Neuron (in vitro differentiated cells): Measurements from ENCODE around the gene ATP6V1E1.

Experiments
- H2AFZ ChIP-seq: one replicate; pipeline ENCODE4 v1.6.1; 2013; ENCODE audit warnings: low read depth, mild to moderate bottlenecking, inconsistent platforms, low read length, moderate library complexity
- H3K27me3 ChIP-seq: one replicate; pipeline ENCODE4 v1.6.1; 2013; ENCODE audit warnings: low read length; ENCODE audit not compliant: insufficient read depth
- H3K36me3 ChIP-seq: one replicate; pipeline ENCODE4 v1.6.1; 2013; ENCODE audit warnings: low read length; ENCODE audit not compliant: insufficient read depth
- H3K4me1 ChIP-seq: one replicate; pipeline ENCODE4 v1.6.1; 2013; ENCODE audit warnings: low read length; ENCODE audit not compliant: insufficient read depth
- H3K4me3 ChIP-seq: 2 replicates; pipeline ENCODE4 v1.5.1; 2013; ENCODE audit warnings: mild to moderate bottlenecking, low read length, moderate library complexity
- H3K9me3 ChIP-seq: one replicate; pipeline ENCODE4 v1.6.1; 2013; ENCODE audit warnings: low read length

The ATP6V1E1 gene

GRCh38 chr22:17627961-17628405, 566 bp downstream of the ATP6V1E1 start:
- no peaks in the 10 kb centered on the region for H3K9me3 ChIP-seq
- peaks cover 12% of the 10 kb centered on the region for H3K36me3 ChIP-seq
- H3K27me3 ChIP-seq = no peaks in the 10 kb centered on the region
- H2AFZ ChIP-seq = peak overlapping the region; percentile 30
- peak overlapping the region; percentile 80 for H3K4me3 ChIP-seq
- peaks cover 11% of the 10 kb centered on the region for H3K4me1 ChIP-seq

DNA sequence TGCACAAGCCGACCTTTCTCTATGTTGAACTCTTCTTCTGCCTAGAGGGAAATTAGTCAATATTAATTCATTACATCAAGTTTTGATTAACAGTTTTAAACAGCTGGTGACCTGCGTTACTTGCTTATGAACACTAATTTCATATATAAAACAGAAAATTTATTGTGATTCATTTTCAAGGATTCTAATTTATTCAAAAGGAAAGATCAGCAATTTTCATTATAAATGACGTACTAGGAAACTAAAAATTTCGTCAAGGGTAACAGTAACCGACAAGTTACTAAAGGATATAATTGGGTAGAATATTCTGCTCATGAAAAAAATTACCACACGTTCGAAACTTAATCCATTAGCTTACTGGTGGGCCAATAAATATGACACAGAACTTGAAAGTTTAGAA, 15.3 kb downstream of the ATP6V1E1 start:
- no peaks in the 10 kb centered on the region for H3K27me3 ChIP-seq
- no peaks in the 10 kb centered on the region for H3K9me3 ChIP-seq
- H3K4me3 ChIP-seq = no peak overlapping the region
- H3K4me1 ChIP-seq = no peaks in the 10 kb centered on the region
- peaks cover 45% of the 10 kb centered on the region for H3K36me3 ChIP-seq
- H2AFZ ChIP-seq = no peak overlapping the region

DNA sequence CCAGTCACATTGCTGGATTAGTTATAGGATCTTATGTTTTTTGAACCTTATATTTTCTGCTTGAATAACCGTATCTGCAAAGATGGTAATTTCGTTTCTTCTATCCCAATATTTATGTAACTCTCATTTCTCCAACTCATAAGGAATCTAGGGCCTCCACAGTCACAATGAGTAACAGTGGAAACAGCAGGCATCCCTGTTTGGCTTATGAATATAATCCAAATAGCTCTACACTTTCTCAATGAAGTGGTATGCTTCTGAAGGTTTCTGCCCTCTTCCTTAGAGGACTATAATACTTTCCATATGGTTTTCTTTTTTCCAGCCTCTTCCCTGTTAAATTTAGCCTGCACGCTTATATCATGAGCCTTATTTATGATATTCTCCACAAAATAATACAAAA, 16.5 kb downstream of the ATP6V1E1 start:
- no peaks in the 10 kb centered on the region for H3K4me1 ChIP-seq
- H2AFZ ChIP-seq = no peak overlapping the region
- H3K4me3 ChIP-seq = no peak overlapping the region
- peaks cover 46% of the 10 kb centered on the region for H3K36me3 ChIP-seq
- H3K9me3 ChIP-seq = no peaks in the 10 kb centered on the region
- no peaks in the 10 kb centered on the region for H3K27me3 ChIP-seq

DNA sequence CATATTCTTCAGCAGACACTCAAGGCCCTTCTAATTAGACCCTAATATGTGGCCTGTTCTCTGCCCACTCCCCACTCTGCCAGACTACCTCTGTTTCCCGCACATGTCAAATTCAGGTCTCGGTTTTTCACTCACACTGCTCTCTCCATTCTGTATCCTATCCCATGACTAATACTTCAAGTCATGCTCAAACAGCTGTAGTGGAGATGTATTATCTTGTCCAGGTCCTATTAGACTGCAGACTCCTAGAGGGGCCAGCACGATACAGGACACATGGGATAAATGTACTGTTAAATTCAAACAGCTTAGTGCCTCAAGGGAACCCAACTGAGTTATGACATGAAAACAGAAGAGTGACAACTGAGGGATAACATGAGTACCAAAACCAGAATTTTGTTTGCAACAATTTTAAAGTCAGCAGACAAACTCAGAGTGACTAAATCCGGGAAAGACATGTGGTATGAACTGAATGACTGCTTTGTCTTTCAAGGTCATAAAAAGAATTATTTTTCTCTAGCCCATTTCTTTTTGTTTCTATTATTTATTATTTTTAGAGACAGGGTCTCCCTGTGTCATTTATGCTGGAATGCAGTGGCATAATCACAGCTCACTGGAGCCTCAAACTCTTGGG, 20.5 kb downstream of the ATP6V1E1 start:
- Histone ChIP-seq H3K9me3 (no peaks in the 10 kb centered on the region), H2AFZ (no peak overlapping the region), H3K36me3 (peaks cover 63% of the 10 kb centered on the region), H3K27me3 (no peaks in the 10 kb centered on the region), H3K4me3 (no peak overlapping the region), H3K4me1 (no peaks in the 10 kb centered on the region)

DNA sequence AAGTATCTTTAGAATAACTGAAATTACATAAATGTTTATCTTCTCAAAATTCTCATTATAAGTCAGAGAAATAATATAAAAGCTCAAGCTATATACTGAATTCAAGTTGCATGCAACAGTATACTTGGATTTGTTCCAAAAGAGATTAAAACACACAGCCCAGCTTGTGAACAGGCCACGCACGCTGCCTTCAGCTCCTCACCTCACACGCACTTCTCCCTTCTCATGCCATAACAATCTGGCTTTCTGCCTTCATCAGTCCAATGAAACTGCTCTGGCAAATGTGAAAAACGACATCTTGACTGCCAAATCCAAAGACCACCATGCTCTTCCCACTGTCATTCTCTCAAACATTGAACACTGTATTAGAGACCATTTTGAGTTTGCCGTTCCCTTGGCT, 22.1 kb downstream of the ATP6V1E1 start:
- H3K27me3 ChIP-seq = no peaks in the 10 kb centered on the region
- no peaks in the 10 kb centered on the region for H3K9me3 ChIP-seq
- peaks cover 48% of the 10 kb centered on the region for H3K36me3 ChIP-seq
- H2AFZ ChIP-seq = no peak overlapping the region
- no peaks in the 10 kb centered on the region for H3K4me1 ChIP-seq
- no peak overlapping the region for H3K4me3 ChIP-seq

DNA sequence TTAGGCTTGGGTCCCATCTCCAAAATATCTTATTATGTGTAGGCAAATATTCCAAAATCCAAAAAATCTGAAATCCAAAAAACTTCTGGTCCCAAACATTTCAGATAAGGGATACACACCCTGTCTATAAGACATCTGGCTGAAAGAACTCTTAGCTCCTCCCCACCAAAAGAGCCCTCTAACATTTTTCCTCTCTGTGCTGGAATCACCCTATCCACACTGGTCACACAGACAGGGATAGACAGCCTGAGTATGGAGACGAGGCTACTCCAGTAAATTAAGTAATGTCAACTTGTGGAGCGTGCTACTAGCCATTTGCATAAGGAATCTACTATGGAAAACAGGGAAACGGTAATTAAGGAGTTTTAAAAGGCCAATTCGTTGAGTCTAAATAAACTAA, 24.9 kb downstream of the ATP6V1E1 start:
- Histone ChIP-seq H3K9me3 (no peaks in the 10 kb centered on the region), H2AFZ (no peak overlapping the region), H3K4me1 (no peaks in the 10 kb centered on the region), H3K36me3 (peaks cover 53% of the 10 kb centered on the region), H3K4me3 (no peak overlapping the region), H3K27me3 (no peaks in the 10 kb centered on the region)

DNA sequence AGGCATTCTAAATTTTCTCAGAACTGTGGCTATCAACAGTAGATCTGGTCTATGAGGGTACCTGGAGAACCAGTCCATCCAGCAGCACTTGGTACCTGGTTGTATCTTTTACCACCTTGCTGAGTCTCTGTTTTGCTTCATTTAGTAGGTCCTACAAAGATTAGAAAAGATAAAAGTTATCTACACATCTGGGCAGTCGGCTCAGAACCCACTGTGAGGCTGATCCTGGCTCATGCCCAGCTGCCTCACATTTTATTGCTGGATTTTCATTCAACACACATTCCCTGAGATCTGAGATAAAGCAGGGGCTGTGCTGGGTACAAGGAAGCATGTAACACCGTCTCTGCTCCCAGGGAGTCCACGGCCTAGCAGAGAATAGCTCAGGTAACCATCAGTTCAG, 27.5 kb downstream of the ATP6V1E1 start:
- Histone ChIP-seq H3K4me1 (no peaks in the 10 kb centered on the region), H3K36me3 (peaks cover 57% of the 10 kb centered on the region), H2AFZ (no peak overlapping the region), H3K27me3 (no peaks in the 10 kb centered on the region), H3K4me3 (no peak overlapping the region), H3K9me3 (peaks cover 4% of the 10 kb centered on the region)

GRCh38 chr22:17598318-17598717, 30.2 kb downstream of the ATP6V1E1 start:
- Histone ChIP-seq H3K4me1 (no peaks in the 10 kb centered on the region), H3K4me3 (no peak overlapping the region), H3K36me3 (peaks cover 62% of the 10 kb centered on the region), H3K9me3 (peaks cover 4% of the 10 kb centered on the region), H2AFZ (no peak overlapping the region), H3K27me3 (no peaks in the 10 kb centered on the region)

DNA sequence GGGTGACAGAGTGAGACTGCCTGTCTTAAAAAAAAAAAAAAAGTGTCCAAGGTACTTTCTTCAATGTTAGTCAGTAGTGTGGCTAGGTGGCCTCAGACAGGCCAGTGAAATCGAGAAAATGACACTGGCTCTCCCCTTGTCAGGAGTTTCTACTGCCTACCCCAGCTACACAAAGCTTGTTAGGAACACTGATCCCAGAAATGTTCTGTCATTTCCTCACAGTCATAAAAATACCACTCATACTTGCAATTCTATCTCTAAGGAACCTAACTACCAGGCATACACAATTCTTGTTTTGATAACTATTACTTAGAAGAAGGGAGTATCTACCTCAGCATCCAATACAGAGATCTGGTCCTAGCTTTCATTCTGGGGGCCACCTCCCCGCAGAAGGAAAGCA, 31.3 kb downstream of the ATP6V1E1 start:
- H3K9me3 ChIP-seq = peaks cover 4% of the 10 kb centered on the region
- no peaks in the 10 kb centered on the region for H3K4me1 ChIP-seq
- H3K27me3 ChIP-seq = no peaks in the 10 kb centered on the region
- no peak overlapping the region for H3K4me3 ChIP-seq
- no peak overlapping the region for H2AFZ ChIP-seq
- peaks cover 68% of the 10 kb centered on the region for H3K36me3 ChIP-seq

DNA sequence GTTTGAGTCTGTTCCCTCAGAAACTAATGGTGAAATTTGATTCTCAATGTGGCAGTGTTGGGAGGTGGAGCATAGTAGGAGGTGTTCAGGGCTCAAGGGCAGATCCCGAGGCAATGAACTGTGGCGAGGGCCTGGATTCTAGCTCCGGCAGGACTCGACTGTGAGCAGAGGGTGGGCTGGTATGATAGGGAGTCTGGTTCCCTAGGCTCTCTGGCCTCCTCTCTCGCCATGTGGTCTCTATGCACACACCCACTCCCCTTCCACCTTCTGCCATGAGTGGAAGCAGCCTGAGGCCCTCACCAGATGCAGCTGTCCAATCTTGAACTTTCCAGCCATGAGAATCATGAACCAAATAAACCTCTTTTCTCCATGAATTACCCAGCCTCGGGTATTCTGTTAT, 32.3 kb downstream of the ATP6V1E1 start:
- Histone ChIP-seq H2AFZ (no peak overlapping the region), H3K4me1 (no peaks in the 10 kb centered on the region), H3K27me3 (no peaks in the 10 kb centered on the region), H3K36me3 (peaks cover 75% of the 10 kb centered on the region), H3K4me3 (no peak overlapping the region), H3K9me3 (peaks cover 4% of the 10 kb centered on the region)

DNA sequence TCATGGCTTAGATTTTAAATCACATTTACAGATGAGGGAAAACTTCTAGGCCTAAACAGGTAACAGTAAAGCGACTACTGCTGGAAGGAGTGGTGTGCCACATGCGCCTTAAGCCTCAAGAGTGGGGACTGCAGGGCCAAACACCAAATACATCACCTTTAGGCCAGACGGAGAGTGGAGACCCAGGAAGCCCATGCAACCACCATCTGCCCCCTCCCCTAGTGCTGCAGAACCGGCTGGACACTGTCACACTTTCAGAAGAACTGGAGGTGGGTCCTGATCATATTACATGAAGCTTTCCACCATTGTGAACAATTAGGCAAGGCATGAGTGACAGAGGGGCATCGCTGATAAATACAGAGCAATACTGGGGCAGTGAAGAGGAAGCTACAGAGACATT, 36.3 kb downstream of the ATP6V1E1 start:
- H3K9me3 ChIP-seq = peaks cover 4% of the 10 kb centered on the region
- H3K4me3 ChIP-seq = no peak overlapping the region
- H3K36me3 ChIP-seq = peaks cover 51% of the 10 kb centered on the region

GRCh38 chr22:17590586-17590985, 38.0 kb downstream of the ATP6V1E1 start:
- peaks cover 39% of the 10 kb centered on the region for H3K36me3 ChIP-seq
- no peaks in the 10 kb centered on the region for H3K4me1 ChIP-seq
- no peak overlapping the region for H3K4me3 ChIP-seq
- no peaks in the 10 kb centered on the region for H3K27me3 ChIP-seq
- no peak overlapping the region for H2AFZ ChIP-seq
- no peaks in the 10 kb centered on the region for H3K9me3 ChIP-seq

More for the DNA sequence above, 36.3 kb downstream of the ATP6V1E1 start:
- Histone ChIP-seq H2AFZ (no peak overlapping the region), H3K4me1 (no peaks in the 10 kb centered on the region), H3K27me3 (no peaks in the 10 kb centered on the region)

DNA sequence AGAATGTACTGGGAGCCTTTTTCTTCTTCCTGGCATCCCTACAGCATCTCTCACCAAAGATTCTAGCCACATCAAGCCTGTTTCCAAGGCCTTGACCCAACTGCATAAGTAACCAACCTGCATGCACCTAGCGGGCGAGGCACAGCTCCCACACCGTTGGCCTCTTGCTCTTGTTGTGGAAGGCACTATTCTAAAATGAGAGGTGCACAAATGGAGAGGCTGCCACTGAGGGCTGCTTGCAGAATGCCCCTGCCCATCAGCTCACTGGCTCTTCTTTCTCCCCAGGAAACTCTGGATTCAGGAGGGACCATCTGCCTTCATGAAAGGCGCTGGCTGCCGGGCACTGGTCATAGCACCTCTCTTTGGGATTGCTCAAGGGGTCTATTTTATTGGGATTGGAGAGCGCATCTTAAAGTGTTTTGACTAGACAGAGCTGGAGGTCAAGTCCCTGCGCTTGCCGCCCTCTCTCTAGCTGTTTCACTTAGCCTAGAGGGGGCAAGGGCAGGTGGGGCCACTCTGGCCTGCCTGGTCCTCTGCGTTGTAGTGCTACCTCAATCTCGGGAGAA, 38.7 kb downstream of the ATP6V1E1 start:
- Histone ChIP-seq H2AFZ (no peak overlapping the region), H3K4me3 (no peak overlapping the region), H3K36me3 (peaks cover 39% of the 10 kb centered on the region), H3K9me3 (no peaks in the 10 kb centered on the region), H3K4me1 (no peaks in the 10 kb centered on the region), H3K27me3 (no peaks in the 10 kb centered on the region)

DNA sequence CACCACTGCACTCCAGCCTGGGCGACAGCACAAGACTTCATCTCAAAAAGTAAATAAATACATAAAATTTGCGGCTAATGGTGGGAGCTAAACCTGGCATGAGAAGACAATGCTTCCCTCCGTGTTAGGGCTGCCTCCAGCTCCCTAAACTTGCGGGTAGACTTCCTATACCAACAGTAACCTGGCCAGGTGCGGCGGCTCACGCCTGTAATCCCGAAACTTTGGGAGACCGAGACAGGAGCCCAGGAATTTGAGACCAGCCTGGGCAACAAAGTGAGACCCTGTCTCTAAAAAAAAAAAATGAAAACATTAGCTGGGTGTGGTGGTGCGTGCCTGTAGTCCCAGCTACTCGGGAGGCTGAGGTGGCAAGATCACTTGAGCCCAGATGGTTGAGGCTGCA, 39.9 kb downstream of the ATP6V1E1 start:
- no peaks in the 10 kb centered on the region for H3K9me3 ChIP-seq
- no peak overlapping the region for H3K4me3 ChIP-seq
- no peak overlapping the region for H2AFZ ChIP-seq
- peaks cover 27% of the 10 kb centered on the region for H3K36me3 ChIP-seq
- H3K27me3 ChIP-seq = no peaks in the 10 kb centered on the region
- no peaks in the 10 kb centered on the region for H3K4me1 ChIP-seq
